Ascending aorta (tissue), 2 donors: ENCODE results near the gene EMC8. TPM values are rescaled to one million over a fixed set of nuclear protein-coding genes. Genes with fewer than 3 reads are reported as not detected.
A peak's percentile ranks its signal among the peaks of the same experiment; 100 is the strongest.

Experiments
- DNase-seq, 2 donors: peaks; one replicate each; pipeline ENCODE4 v3.0.0-alpha.2; 2019; ENCODE audit warnings: low spot score in 2 of 2
- H3K27ac ChIP-seq, 2 donors: fragments of 200-600 bp; sonication (generic); one replicate each; pipeline ENCODE4 v1.5.1; 2016 to 2017; ENCODE audit warnings: mild to moderate bottlenecking in 1 of 2
- H3K27me3 ChIP-seq: fragments of 200-600 bp; sonication (generic); one replicate; pipeline ENCODE4 v1.5.1; 2017
- H3K36me3 ChIP-seq, 2 donors: fragments of 200-600 bp; sonication (generic); one replicate each; pipeline ENCODE4 v1.5.1; 2016
- H3K4me1 ChIP-seq, 2 donors: fragments of 200-600 bp; sonication (generic); one replicate each; pipeline ENCODE4 v1.5.1; 2016 to 2017; ENCODE audit warnings: mild to moderate bottlenecking in 1 of 2
- H3K4me3 ChIP-seq, 2 donors: fragments of 200-600 bp; sonication (generic); one replicate each; pipeline ENCODE4 v1.5.1; 2016 to 2017; ENCODE audit warnings: mild to moderate bottlenecking in 1 of 2
- H3K9me3 ChIP-seq, 2 donors: fragments of 200-600 bp; sonication (generic); one replicate each; pipeline ENCODE4 v1.5.1; 2016
- intact Hi-C: fragments of 100-400 bp; cut with DNase I; formaldehyde crosslinking; loops from one replicate; pipeline ENCODE4 v1.15.1; 2023
- total RNA-seq: library from RNA; depleted of rRNA; stranded (reverse); fragments of >200 nt; gene quantifications from one replicate; pipeline ENCODE4 v1.1.0, GENCODE V29; 2016
- TF ChIP-seq, protein P1 (sequence below), 3 experiments: fragments of 200-600 bp in 2 of 3; fragments of 450-650 bp in 1 of 3; sonication (generic) in 2 of 3; IDR thresholded peaks; one replicate each; pipeline ENCODE4 v1.5.1; 2016 to 2019; ENCODE audit warnings: antibody characterized with exemption in 3 of 3, mild to moderate bottlenecking in 1 of 3, moderate library complexity in 1 of 3

EMC8 gene
- 11.9 TPM for total RNA-seq

DNA sequence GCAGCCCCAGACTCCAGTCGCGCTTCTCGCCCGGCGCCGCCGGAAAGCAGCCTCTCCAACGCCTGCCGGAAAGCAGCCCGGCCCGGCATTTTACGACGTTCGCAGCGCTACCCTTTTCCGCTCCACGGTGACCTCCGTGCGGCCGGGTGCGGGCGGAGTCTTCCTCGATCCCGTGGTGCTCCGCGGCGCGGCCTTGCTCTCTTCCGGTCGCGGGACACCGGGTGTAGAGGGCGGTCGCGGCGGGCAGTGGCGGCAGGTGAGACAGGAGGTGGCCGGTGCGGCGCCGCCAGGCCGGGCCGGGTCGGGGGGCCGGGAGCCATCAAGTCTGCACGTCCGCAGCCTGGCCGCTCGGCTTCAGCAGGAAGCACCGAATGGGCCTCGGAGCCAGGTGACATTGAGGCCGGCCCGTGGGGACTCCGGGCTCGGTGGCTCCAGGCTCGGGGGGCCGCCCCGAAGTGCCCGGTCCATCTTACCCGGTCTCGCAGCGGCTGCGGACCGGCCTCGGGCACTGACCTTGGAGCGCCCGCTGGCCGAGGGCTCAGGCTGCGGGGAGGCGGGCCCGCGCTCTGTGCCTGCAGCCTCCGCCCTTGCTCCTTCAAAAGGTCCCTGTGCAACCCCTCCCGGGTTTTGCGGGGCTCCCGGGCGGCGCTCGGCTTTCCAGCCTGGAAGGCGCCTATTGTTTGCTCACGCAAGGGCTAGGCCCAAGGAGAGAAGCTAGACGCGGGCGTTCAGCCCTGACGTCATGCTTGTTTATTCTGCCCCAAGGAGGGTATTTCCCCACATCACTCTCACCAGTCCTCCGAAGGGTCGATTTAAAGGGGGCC, at the start of gene EMC8, which contains the start of gene COX4I1:
EMC8 (minus strand) TSS at position 48 of the 824 bp plus-strand sequence. CDS start 249 bp downstream, outside the sequence.
COX4I1 (plus strand) TSS at position 199 of the 824 bp plus-strand sequence. CDS start 1,511 bp downstream, outside the sequence.
- no peaks in the 10 kb centered on the region for H3K27me3 ChIP-seq
- TF ChIP-seq, protein P1, sequence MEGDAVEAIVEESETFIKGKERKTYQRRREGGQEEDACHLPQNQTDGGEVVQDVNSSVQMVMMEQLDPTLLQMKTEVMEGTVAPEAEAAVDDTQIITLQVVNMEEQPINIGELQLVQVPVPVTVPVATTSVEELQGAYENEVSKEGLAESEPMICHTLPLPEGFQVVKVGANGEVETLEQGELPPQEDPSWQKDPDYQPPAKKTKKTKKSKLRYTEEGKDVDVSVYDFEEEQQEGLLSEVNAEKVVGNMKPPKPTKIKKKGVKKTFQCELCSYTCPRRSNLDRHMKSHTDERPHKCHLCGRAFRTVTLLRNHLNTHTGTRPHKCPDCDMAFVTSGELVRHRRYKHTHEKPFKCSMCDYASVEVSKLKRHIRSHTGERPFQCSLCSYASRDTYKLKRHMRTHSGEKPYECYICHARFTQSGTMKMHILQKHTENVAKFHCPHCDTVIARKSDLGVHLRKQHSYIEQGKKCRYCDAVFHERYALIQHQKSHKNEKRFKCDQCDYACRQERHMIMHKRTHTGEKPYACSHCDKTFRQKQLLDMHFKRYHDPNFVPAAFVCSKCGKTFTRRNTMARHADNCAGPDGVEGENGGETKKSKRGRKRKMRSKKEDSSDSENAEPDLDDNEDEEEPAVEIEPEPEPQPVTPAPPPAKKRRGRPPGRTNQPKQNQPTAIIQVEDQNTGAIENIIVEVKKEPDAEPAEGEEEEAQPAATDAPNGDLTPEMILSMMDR (IDR thresholded peaks at IDR 0.05): no peak
- H3K9me3 ChIP-seq: no peaks in the 10 kb centered on the region
- peak within 1 kb of the TSS; percentile 73 to 79 for H3K27ac ChIP-seq
- H3K4me3 ChIP-seq: peak within 1 kb of the TSS; percentile 84 to 99
- DNase-seq: peak; percentile 66 to 96
- intact Hi-C loops: no loop called here
- peaks cover 25 to 42% of the 10 kb centered on the region in 2 donors for H3K36me3 ChIP-seq
- H3K4me1 ChIP-seq: peaks cover 12 to 20% of the 10 kb centered on the region in 2 donors

GRCh38 chr16:85848986-85849385, 49.6 kb upstream of the EMC8 start:
- intact Hi-C loops: no loop called here
- H3K9me3 ChIP-seq: no peaks in the 10 kb centered on the region
- H3K27me3 ChIP-seq: no peaks in the 10 kb centered on the region
- H3K4me3 ChIP-seq: no peak overlapping the region
- H3K4me1 ChIP-seq: no peaks in the 10 kb centered on the region
- no peak overlapping the region for H3K27ac ChIP-seq
- TF ChIP-seq, protein P1 (IDR thresholded peaks at IDR 0.05): no peak
- H3K36me3 ChIP-seq: no peaks in the 10 kb centered on the region
- DNase-seq: peak in 1 of 2 donors; percentile 34

GRCh38 chr16:85847681-85848601, 48.6 kb upstream of the EMC8 start:
- TF ChIP-seq, protein P1 (IDR thresholded peaks at IDR 0.05): no peak
- H3K36me3 ChIP-seq: no peaks in the 10 kb centered on the region
- intact Hi-C loops: no loop called here
- H3K27ac ChIP-seq: no peak overlapping the region
- no peaks in the 10 kb centered on the region for H3K4me1 ChIP-seq
- H3K9me3 ChIP-seq: no peaks in the 10 kb centered on the region
- no peak overlapping the region for H3K4me3 ChIP-seq
- DNase-seq: peak in 1 of 2 donors; percentile 49
- no peaks in the 10 kb centered on the region for H3K27me3 ChIP-seq

DNA sequence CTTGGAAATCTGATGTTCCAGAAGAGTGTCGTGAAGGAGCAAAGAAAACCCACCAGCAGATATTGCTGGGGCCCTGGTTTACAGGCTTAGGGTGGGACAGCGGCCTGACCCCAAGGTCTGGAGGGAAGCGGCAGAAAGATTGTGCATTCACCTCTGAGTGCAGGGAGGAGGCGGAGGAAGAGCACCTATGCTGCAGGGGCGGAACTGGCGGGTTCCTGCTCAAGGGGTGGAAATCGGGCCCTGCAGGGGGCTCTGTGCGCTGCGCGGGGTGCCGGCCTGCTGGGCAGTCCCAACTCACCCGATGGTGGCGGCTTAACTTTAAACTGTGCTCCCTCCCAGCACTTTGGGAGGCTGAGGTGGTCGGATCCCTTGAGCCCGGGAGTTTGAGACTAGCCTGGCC, 47.7 kb upstream of the EMC8 start:
- Histone ChIP-seq H3K36me3 (no peaks in the 10 kb centered on the region), H3K9me3 (no peaks in the 10 kb centered on the region), H3K4me3 (no peak overlapping the region), H3K27me3 (no peaks in the 10 kb centered on the region), H3K27ac (no peak overlapping the region), H3K4me1 (no peaks in the 10 kb centered on the region)
- intact Hi-C loops: no loop called here
- TF ChIP-seq, protein P1 (IDR thresholded peaks at IDR 0.05): no peak
- peak in 1 of 2 donors; percentile 28 for DNase-seq

DNA sequence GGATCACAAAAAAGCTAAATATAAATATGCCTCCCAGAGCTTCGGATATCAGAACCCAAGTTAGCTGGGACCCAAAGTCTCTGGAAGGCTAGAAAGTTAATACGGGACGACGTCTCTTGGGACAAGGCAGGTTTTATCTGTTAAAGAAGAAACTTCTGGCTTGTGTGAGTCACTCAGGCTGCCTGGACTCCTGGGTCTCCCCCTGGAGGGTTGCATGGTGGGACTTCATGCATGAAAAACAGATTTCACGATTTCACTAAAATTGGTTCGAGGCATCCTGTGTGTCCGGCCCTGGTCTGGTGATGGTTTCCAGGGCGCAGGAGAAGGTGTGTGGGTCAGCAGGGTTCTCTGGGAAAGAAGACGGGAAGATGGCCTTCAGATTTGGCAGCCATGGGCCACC, 47.1 kb upstream of the EMC8 start:
- H3K27ac ChIP-seq: no peak overlapping the region
- H3K27me3 ChIP-seq: no peaks in the 10 kb centered on the region
- no peaks in the 10 kb centered on the region for H3K9me3 ChIP-seq
- no peak overlapping the region for H3K4me3 ChIP-seq
- H3K4me1 ChIP-seq: no peaks in the 10 kb centered on the region
- no peaks in the 10 kb centered on the region for H3K36me3 ChIP-seq
- intact Hi-C loops: no loop called here
- TF ChIP-seq, protein P1 (IDR thresholded peaks at IDR 0.05): no peak
- no peak for DNase-seq
